SW 1271 (cell line): Measurements from ENCODE around the gene CRIP1.

Experiments
- DNase-seq, 2 experiments: peaks; one replicate each; lab custom pipeline; 2025; lab: John Stamatoyannopoulos, UW

The CRIP1 gene

GRCh38 chr14:105450864-105451720 lies 35.6 kb upstream of the CRIP1 start:
- no peak for DNase-seq

- no peak for DNase-seq
These were observed 33.7 kb upstream of the CRIP1 start for GRCh38 chr14:105452963-105453362.

GRCh38 chr14:105453847-105454246 lies 32.8 kb upstream of the CRIP1 start:
- DNase-seq = no peak

GRCh38 chr14:105455086-105455640 lies 31.5 kb upstream of the CRIP1 start:
- no peak for DNase-seq

GRCh38 chr14:105455766-105456660 lies 30.7 kb upstream of the CRIP1 start:
- DNase-seq = no peak

GRCh38 chr14:105456736-105457617 lies 29.7 kb upstream of the CRIP1 start:
- no peak for DNase-seq

GRCh38 chr14:105458010-105458409 lies 28.7 kb upstream of the CRIP1 start:
- DNase-seq = no peak

GRCh38 chr14:105458571-105458970 lies 28.1 kb upstream of the CRIP1 start:
- DNase-seq = no peak

GRCh38 chr14:105460116-105460515 lies 26.6 kb upstream of the CRIP1 start:
- DNase-seq = no peak

- no peak for DNase-seq
These were observed 26.1 kb upstream of the CRIP1 start for GRCh38 chr14:105460616-105461015.

- DNase-seq = no peak
These were observed 24.8 kb upstream of the CRIP1 start for GRCh38 chr14:105461903-105462302.

GRCh38 chr14:105464501-105464900 lies 22.2 kb upstream of the CRIP1 start:
- no peak for DNase-seq

- DNase-seq = peak; percentile 36 to 57
These were observed 21.3 kb upstream of the CRIP1 start for GRCh38 chr14:105465209-105466031.

GRCh38 chr14:105466531-105467248 lies 20.0 kb upstream of the CRIP1 start:
- no peak for DNase-seq

GRCh38 chr14:105467249-105467941 lies 19.3 kb upstream of the CRIP1 start:
- no peak for DNase-seq

GRCh38 chr14:105467942-105468471 lies 18.7 kb upstream of the CRIP1 start:
- no peak for DNase-seq

- no peak for DNase-seq
These were observed 18.0 kb upstream of the CRIP1 start for GRCh38 chr14:105468621-105469241.

GRCh38 chr14:105469456-105470349 lies 17.0 kb upstream of the CRIP1 start:
- no peak for DNase-seq
